Endodermal cell (in vitro differentiated cells): ENCODE measurements around the gene TRAF3. TPM values are rescaled to one million over a fixed set of nuclear protein-coding genes. Genes with fewer than 3 reads are reported as not detected.

Source experiments
- DNase-seq: peaks from one replicate; pipeline ENCODE4 v3.0.0-alpha.2; 2017
- H3K27ac ChIP-seq: 2 replicates; pipeline ENCODE4 v1.5.1; 2013; ENCODE audit warnings: mild to moderate bottlenecking, low read depth, low read length, moderate library complexity
- H3K27me3 ChIP-seq: 2 replicates; pipeline ENCODE4 v1.6.1; 2013; ENCODE audit warnings: mild to moderate bottlenecking, low read length, moderate library complexity; ENCODE audit not compliant: insufficient read depth, control insufficient read depth, poor library complexity, severe bottlenecking
- H3K36me3 ChIP-seq: 2 replicates; pipeline ENCODE4 v1.7.0; 2013; ENCODE audit warnings: mild to moderate bottlenecking, low read length, moderate library complexity; ENCODE audit not compliant: control insufficient read depth, insufficient read depth
- H3K4me1 ChIP-seq: one replicate; pipeline ENCODE4 v1.7.0; 2013; ENCODE audit warnings: low read length; ENCODE audit not compliant: control insufficient read depth, insufficient read depth
- H3K4me3 ChIP-seq: 2 replicates; pipeline ENCODE4 v1.5.1; 2013; ENCODE audit warnings: mild to moderate bottlenecking, low read length, moderate library complexity
- H3K9ac ChIP-seq: 2 replicates; pipeline ENCODE4 v1.6.1; 2013; ENCODE audit warnings: mild to moderate bottlenecking, low read length, moderate library complexity; ENCODE audit not compliant: poor library complexity, severe bottlenecking; ENCODE audit errors: extremely low read depth
- H3K9me3 ChIP-seq: 2 replicates; pipeline ENCODE4 v1.6.1; 2013; ENCODE audit warnings: mild to moderate bottlenecking, low read length, moderate library complexity; ENCODE audit not compliant: control insufficient read depth
- H3K27ac Mint-ChIP-seq: 2 replicates; pipeline ENCODE4 v1.8.0; 2020; ENCODE audit warnings: mixed read lengths
- H3K27me3 Mint-ChIP-seq: 2 replicates; pipeline ENCODE4 v1.8.0; 2021; ENCODE audit warnings: mild to moderate bottlenecking, mixed read lengths; ENCODE audit not compliant: insufficient read depth
- H3K36me3 Mint-ChIP-seq: 2 replicates; pipeline ENCODE4 v1.8.0; 2020; ENCODE audit warnings: low read depth, mixed read lengths
- H3K4me1 Mint-ChIP-seq: 2 replicates; pipeline ENCODE4 v1.8.0; 2020; ENCODE audit warnings: mixed read lengths
- H3K4me3 Mint-ChIP-seq: 2 replicates; pipeline ENCODE4 v1.8.0; 2020; ENCODE audit warnings: mild to moderate bottlenecking, moderate library complexity, mixed read lengths
- H3K9me3 Mint-ChIP-seq: 2 replicates; pipeline ENCODE4 v1.8.0; 2020; ENCODE audit warnings: mild to moderate bottlenecking, mixed read lengths
- WGBS, 2 experiments: methylation state at CpG; one replicate each; pipeline versions ENCODE4 v1.1.5 to v1.1.7; 2013; ENCODE audit warnings: missing lambda C conversion rate in 2 of 2, mixed read lengths in 1 of 2; ENCODE audit not compliant: insufficient coverage in 1 of 2, insufficient read length in 1 of 2; 5-methylcytosine and 5-hydroxymethylcytosine counted together
- total RNA-seq, 2 donors: library from RNA; stranded (reverse); fragmentation: NEBNext Ultra II Directional in 1 of 2; extraction: Animal tissue kit (Norgen Biotek cat#: 25700) in 1 of 2; gene quantifications; 2 replicates in 1 of 2; 3 replicates in 1 of 2; pipeline ENCODE4 v1.2.1, GENCODE V29; 2021
- TF ChIP-seq, protein P1 (sequence below): fragments of 200-600 bp; sonication (generic); conservative IDR thresholded peaks from 2 replicates; pipeline ENCODE4 v1.5.0; 2021; ENCODE audit warnings: antibody characterized with exemption, mild to moderate bottlenecking

Gene TRAF3
- total RNA-seq, 2 donors from 2014 or later, result 16.7 to 23.8 TPM

DNA sequence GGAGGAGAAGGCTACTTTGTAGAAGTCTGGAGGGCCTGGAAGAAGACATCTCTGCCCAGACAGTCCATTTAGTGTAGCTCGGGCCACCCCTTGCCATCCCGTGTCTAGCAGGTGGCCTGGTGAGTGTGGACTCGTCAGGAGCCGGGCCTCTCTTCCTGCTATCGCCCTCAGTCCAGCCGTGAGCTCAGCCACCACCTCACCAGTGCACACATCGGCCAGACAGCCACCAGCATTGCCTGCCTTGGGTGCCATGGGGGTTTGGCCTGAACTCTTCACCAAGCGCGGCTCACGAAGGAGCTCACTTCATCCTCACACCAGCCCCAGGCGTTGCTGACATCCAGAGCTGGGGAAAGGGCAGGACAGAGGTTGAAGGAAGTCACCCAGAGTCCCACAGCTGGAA lies 19.6 kb upstream of the TRAF3 start:
- Histone ChIP-seq H3K27me3 (no peaks in the 10 kb centered on the region), H3K27ac (no peak overlapping the region), H3K4me3 (no peak overlapping the region), H3K36me3 (no peaks in the 10 kb centered on the region), H3K4me1 (no peaks in the 10 kb centered on the region), H3K9me3 (no peaks in the 10 kb centered on the region), H3K9ac (no peak overlapping the region)
- 93 to 100% methylated on average over 5 to 11 of the region's 11 CpGs for WGBS, 2 experiments
- H3K4me1 Mint-ChIP-seq, result peaks cover 4% of the 10 kb centered on the region
- no peak overlapping the region for H3K4me3 Mint-ChIP-seq
- no peak for DNase-seq
- no peak overlapping the region for H3K27ac Mint-ChIP-seq
- TF ChIP-seq, protein P1, sequence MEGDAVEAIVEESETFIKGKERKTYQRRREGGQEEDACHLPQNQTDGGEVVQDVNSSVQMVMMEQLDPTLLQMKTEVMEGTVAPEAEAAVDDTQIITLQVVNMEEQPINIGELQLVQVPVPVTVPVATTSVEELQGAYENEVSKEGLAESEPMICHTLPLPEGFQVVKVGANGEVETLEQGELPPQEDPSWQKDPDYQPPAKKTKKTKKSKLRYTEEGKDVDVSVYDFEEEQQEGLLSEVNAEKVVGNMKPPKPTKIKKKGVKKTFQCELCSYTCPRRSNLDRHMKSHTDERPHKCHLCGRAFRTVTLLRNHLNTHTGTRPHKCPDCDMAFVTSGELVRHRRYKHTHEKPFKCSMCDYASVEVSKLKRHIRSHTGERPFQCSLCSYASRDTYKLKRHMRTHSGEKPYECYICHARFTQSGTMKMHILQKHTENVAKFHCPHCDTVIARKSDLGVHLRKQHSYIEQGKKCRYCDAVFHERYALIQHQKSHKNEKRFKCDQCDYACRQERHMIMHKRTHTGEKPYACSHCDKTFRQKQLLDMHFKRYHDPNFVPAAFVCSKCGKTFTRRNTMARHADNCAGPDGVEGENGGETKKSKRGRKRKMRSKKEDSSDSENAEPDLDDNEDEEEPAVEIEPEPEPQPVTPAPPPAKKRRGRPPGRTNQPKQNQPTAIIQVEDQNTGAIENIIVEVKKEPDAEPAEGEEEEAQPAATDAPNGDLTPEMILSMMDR, result no peak
- H3K9me3 Mint-ChIP-seq, result peaks cover 3% of the 10 kb centered on the region
- H3K27me3 Mint-ChIP-seq, result peaks cover 2% of the 10 kb centered on the region
- H3K36me3 Mint-ChIP-seq, result no peaks in the 10 kb centered on the region

- no peak overlapping the region for H3K4me3 Mint-ChIP-seq
- Histone ChIP-seq H3K27ac (no peak overlapping the region), H3K9me3 (no peaks in the 10 kb centered on the region), H3K9ac (no peak overlapping the region), H3K36me3 (no peaks in the 10 kb centered on the region), H3K4me3 (no peak overlapping the region), H3K27me3 (no peaks in the 10 kb centered on the region), H3K4me1 (no peaks in the 10 kb centered on the region)
- H3K27ac Mint-ChIP-seq, result no peak overlapping the region
- H3K36me3 Mint-ChIP-seq, result no peaks in the 10 kb centered on the region
- H3K4me1 Mint-ChIP-seq, result peaks cover 4% of the 10 kb centered on the region
- WGBS, 2 experiments, result 93 to 94% methylated on average over 3 to 4 of the region's 5 CpGs
- DNase-seq, result no peak
- TF ChIP-seq, protein P1, result no peak
- peaks cover 3% of the 10 kb centered on the region for H3K9me3 Mint-ChIP-seq
- peaks cover 2% of the 10 kb centered on the region for H3K27me3 Mint-ChIP-seq
Observed at GRCh38 chr14:102758087-102758486, 19.2 kb upstream of the TRAF3 start.

GRCh38 chr14:102759456-102760187 lies 17.6 kb upstream of the TRAF3 start:
- H3K27ac Mint-ChIP-seq, result no peak overlapping the region

More at GRCh38 chr14:102759456-102760187, 17.6 kb upstream of the TRAF3 start:
- Histone ChIP-seq H3K4me1 (no peaks in the 10 kb centered on the region), H3K4me3 (no peak overlapping the region), H3K9ac (no peak overlapping the region), H3K27me3 (no peaks in the 10 kb centered on the region), H3K9me3 (no peaks in the 10 kb centered on the region), H3K36me3 (no peaks in the 10 kb centered on the region), H3K27ac (no peak overlapping the region)
- TF ChIP-seq, protein P1, result peak; percentile 29
- peaks cover 2% of the 10 kb centered on the region for H3K27me3 Mint-ChIP-seq
- H3K4me1 Mint-ChIP-seq, result peaks cover 4% of the 10 kb centered on the region
- no peak for DNase-seq
- WGBS, 2 experiments, result 72 to 76% methylated on average over 7 to 10 of the region's 10 CpGs
- H3K36me3 Mint-ChIP-seq, result no peaks in the 10 kb centered on the region
- H3K4me3 Mint-ChIP-seq, result no peak overlapping the region
- peaks cover 3% of the 10 kb centered on the region for H3K9me3 Mint-ChIP-seq
